D721Med (cell line): ENCODE data around the gene PARP1.

Experiments
- DNase-seq: peaks from one replicate; pipeline ENCODE4 v3.0.0; 2011; ENCODE audit warnings: low spot score; ENCODE audit not compliant: insufficient read length
- FAIRE-seq: peaks from 2 replicates; lab custom pipeline; 2011; peaks lifted over from hg19 to GRCh38; lab: Jason Lieb, UNC
- TF ChIP-seq, protein P1 (sequence below): IDR thresholded peaks from 2 replicates; pipeline ENCODE4 v1.5.1; 2012; ENCODE audit warnings: mild to moderate bottlenecking, control low read depth; ENCODE audit not compliant: insufficient read depth; ENCODE audit errors: missing control alignments

PARP1 gene

DNA sequence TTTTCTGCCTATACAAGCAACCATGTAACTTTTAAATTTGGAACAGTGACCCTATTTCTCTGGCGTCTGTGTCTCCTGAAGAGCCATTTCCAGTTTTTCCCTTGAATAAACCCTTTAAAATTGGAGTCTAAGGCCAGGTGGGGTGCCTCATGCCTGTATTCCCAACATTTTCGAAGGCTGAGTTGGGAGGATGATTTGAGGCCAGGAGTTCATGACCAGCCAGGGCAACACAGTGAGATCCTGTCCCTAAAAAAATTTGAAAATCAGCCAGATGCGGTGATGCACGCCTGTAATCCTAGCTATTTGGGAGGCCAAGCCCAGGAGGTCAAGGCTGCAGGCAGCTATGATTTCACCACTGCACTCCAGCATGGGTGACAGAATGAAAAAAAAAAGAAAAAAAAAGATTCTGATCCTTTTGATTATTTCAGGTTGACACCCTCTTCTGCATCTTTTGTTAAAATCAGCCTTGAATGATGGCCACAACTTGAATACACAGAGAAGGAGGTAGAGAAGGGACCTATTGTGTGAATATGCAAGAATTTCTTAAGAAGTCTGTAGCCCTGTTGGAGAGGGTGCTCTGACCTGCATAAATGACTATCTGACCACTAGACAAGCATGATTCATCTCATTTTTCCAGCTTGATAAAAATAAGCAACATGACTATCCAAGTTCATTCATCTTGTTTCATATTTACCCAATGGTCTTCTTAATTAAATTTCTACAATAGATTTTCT lies 40.2 kb upstream of the PARP1 start:
- TF ChIP-seq, protein P1, sequence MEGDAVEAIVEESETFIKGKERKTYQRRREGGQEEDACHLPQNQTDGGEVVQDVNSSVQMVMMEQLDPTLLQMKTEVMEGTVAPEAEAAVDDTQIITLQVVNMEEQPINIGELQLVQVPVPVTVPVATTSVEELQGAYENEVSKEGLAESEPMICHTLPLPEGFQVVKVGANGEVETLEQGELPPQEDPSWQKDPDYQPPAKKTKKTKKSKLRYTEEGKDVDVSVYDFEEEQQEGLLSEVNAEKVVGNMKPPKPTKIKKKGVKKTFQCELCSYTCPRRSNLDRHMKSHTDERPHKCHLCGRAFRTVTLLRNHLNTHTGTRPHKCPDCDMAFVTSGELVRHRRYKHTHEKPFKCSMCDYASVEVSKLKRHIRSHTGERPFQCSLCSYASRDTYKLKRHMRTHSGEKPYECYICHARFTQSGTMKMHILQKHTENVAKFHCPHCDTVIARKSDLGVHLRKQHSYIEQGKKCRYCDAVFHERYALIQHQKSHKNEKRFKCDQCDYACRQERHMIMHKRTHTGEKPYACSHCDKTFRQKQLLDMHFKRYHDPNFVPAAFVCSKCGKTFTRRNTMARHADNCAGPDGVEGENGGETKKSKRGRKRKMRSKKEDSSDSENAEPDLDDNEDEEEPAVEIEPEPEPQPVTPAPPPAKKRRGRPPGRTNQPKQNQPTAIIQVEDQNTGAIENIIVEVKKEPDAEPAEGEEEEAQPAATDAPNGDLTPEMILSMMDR, result no peak
- DNase-seq (no peak), FAIRE-seq (no peak)

DNA sequence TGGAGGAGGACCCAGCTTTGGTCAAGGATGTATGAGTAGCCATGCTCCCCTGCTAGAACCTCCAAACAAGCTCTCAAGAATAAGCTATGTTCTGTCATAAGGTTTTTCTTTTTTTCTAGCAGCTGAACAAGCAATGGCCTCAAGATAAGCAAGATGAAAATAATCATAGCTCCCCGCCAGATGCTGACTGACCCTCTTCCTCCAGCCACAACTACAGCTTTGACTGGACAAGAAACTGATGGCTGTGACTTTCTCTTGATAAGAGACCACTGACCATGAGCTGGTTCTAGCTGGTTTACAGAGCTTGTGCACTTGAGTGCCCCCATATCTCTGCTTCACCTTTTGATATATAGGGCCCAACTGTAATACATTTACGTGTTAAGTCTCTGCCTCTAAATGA lies 38.2 kb upstream of the PARP1 start:
- FAIRE-seq (no peak), DNase-seq (no peak)
- TF ChIP-seq, protein P1, result no peak

DNA sequence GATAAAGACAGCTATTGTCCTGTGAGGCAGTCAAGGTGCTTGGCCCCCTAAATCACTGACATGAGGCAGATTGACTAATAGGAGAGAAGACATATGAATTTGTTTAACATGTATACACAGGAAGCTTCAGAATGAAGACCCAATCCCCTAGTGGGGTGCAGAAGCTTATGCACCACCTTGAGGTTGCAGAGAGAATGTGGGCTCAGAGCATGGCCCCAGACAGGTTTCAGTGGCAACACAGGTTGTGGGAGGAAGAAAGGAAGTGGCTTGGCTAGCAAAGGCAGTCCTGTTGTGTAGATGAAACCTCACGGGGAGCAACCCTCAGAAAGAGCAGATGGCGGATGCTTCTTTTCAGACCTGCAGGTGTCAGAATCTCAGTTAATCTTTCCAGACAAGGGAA lies 37.0 kb upstream of the PARP1 start:
- TF ChIP-seq, protein P1, result no peak
- FAIRE-seq, result no peak
- no peak for DNase-seq

DNA sequence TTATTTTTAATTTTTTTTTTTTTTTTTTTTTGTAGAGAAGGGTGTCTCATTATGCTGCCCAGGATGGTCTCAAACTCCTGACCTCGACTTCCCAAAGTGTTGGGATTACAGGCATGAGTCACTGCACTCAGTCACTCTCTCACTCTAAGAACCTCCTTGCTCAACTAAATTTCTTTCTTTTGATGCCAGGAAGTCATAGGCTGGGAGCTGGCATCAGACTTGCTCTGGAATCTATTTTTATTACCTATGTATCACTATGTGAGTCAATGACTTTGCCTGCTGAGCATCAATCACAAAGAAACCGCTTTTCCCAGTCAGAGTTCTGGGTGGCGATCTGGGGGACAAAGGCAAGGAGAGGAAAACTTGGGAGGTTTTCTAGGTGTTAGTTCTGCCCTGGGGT lies 35.5 kb upstream of the PARP1 start:
- TF ChIP-seq, protein P1, result no peak
- FAIRE-seq, result no peak
- no peak for DNase-seq

DNA sequence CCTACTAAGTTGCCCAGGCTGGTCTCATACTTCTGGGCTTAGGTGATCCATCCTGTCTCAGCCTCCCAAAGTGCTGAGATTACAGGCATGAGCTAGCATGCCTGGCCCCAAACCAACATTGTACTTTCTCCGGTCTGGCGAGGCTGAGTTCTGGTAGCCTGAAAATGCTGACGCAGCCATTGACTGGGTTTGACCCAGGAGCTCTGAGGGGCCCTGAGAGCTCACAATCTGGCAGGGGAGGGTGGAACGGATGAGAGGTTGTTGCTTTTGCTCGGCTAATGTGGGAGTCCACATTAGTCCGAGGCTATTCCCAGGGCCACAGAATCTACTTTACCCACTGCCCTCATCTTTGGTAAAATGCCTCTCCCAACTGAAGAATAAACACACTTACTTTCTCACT lies 35.1 kb upstream of the PARP1 start:
- FAIRE-seq, result no peak
- no peak for DNase-seq
- TF ChIP-seq, protein P1, result no peak

DNA sequence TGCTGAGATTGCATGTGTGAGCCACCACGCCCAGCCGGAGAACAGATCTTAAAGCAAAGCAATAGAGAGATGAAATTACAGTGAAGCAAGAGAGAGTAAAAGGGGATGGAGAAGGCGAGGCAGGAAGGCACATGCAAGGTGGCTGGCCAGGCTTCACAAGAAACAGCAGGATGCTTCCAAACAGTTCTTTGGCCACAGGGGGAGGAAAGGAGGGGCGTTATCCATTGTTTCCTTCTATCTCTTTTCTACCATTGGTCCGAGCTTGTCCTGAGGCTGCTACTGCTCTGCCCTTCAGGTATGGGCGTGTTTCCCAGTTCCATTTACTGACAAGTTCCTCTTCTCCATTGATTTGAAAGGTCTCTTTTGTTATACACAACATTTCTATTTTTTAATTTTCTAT lies 33.7 kb upstream of the PARP1 start:
- TF ChIP-seq, protein P1, result no peak
- DNase-seq, result no peak
- no peak for FAIRE-seq

DNA sequence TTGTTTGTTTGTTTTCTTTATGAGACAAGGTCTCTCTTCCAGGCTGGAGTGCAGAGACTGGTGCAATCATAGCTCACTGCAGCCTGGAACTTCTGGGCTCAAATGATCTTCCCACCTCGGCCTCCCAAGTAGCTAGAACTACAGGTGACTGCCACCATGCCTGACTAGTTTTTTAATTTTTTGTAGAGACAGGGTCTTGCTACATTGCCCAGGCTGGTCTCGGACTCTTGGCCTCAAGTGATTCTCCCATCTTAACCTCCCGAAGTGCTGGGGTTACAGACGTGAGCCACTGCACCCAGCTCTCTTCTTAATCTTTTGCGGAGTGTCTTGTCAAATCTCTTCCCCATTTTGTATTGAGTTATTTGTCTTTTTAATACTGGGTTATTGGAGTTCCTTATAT lies 32.6 kb upstream of the PARP1 start:
- TF ChIP-seq, protein P1, result no peak
- no peak for DNase-seq
- no peak for FAIRE-seq
